ENCODE results near the gene ASS1.

Gene ASS1

DNA sequence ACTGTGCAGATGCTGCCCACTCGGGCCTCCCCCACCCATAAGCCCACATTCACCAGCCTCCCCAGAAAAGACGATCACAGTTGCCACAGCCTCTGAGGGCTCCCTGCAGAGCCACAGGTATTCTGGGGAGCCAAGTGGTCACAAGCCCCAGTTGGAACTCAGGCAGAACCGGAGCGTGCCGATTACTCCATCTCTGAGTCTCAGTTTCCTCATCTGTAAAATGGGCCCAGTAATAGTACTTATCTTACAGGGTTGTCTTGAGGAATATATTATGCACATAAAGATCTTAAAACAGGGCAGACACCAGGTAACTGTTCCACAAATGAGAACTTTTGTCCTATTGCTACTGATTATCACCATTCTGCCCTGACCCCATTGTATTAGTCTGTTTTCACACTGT, 77.0 kb downstream of the ASS1 start:
- no peaks in the 10 kb centered on the region for H3K27me3 ChIP-seq
- no peaks in the 10 kb centered on the region for H3K9me3 ChIP-seq
- H3K4me3 ChIP-seq (ENCODE audit: low read depth in 1 of 2, low read length in 1 of 2): no peak overlapping the region
- TF ChIP-seq, protein P1, sequence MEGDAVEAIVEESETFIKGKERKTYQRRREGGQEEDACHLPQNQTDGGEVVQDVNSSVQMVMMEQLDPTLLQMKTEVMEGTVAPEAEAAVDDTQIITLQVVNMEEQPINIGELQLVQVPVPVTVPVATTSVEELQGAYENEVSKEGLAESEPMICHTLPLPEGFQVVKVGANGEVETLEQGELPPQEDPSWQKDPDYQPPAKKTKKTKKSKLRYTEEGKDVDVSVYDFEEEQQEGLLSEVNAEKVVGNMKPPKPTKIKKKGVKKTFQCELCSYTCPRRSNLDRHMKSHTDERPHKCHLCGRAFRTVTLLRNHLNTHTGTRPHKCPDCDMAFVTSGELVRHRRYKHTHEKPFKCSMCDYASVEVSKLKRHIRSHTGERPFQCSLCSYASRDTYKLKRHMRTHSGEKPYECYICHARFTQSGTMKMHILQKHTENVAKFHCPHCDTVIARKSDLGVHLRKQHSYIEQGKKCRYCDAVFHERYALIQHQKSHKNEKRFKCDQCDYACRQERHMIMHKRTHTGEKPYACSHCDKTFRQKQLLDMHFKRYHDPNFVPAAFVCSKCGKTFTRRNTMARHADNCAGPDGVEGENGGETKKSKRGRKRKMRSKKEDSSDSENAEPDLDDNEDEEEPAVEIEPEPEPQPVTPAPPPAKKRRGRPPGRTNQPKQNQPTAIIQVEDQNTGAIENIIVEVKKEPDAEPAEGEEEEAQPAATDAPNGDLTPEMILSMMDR (IDR thresholded peaks at IDR 0.05): no peak
- no peaks in the 10 kb centered on the region for H3K4me1 ChIP-seq (ENCODE audit: control insufficient read depth in 1 of 2, insufficient read depth in 1 of 2, low read depth in 1 of 2, low read length in 1 of 2)
- no peak overlapping the region for H3K27ac ChIP-seq
- no peaks in the 10 kb centered on the region for H3K36me3 ChIP-seq

DNA sequence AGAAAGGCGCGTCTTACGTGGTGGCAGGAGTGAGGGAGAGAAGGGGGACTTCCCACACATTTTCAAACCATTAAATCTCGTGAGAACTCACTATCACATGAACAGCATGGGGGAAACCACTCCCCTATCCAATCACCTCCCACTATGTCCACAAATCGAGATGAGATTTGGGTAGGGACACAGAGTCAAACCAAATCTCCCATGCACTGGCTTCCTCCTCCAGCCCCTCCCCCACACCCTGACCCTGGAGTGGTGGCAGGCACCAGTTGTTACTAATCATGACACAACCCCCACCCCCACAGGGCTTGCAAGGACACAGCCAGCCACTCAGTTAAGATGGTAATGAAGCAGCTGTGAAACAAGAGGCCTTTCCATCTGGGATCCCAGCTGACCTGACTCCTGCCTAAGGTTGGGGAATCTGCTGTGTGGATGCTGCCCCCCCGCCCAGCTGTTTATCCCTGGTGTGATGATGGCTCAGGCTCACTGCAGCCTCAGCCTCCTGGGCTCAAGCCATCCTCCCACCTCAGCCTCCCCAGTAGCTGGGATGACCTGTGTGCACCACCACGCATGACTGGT, 77.6 kb downstream of the ASS1 start:
- TF ChIP-seq, protein P1 (IDR thresholded peaks at IDR 0.05): no peak
- Histone ChIP-seq H3K4me1 (ENCODE audit: control insufficient read depth in 1 of 2, insufficient read depth in 1 of 2, low read depth in 1 of 2, low read length in 1 of 2) (no peaks in the 10 kb centered on the region), H3K36me3 (no peaks in the 10 kb centered on the region)

GRCh38 chr9:130523921-130524320, 79.2 kb downstream of the ASS1 start:
- H3K36me3 ChIP-seq: no peaks in the 10 kb centered on the region
- H3K9me3 ChIP-seq: no peaks in the 10 kb centered on the region
- no peak overlapping the region for H3K27ac ChIP-seq
- peaks cover 6% of the 10 kb centered on the region for H3K27me3 ChIP-seq
- no peaks in the 10 kb centered on the region for H3K4me1 ChIP-seq (ENCODE audit: control insufficient read depth in 1 of 2, insufficient read depth in 1 of 2, low read depth in 1 of 2, low read length in 1 of 2)
- no peak overlapping the region for H3K4me3 ChIP-seq (ENCODE audit: low read depth in 1 of 2, low read length in 1 of 2)
- TF ChIP-seq, protein P1 (IDR thresholded peaks at IDR 0.05): no peak

More for the DNA sequence above, 77.6 kb downstream of the ASS1 start:
- Histone ChIP-seq H3K9me3 (no peaks in the 10 kb centered on the region), H3K27me3 (no peaks in the 10 kb centered on the region), H3K27ac (no peak overlapping the region), H3K4me3 (ENCODE audit: low read depth in 1 of 2, low read length in 1 of 2) (no peak overlapping the region)

- TF ChIP-seq, protein P1 (IDR thresholded peaks at IDR 0.05): no peak
- no peaks in the 10 kb centered on the region for H3K9me3 ChIP-seq
- no peaks in the 10 kb centered on the region for H3K4me1 ChIP-seq (ENCODE audit: control insufficient read depth in 1 of 2, insufficient read depth in 1 of 2, low read depth in 1 of 2, low read length in 1 of 2)
- H3K4me3 ChIP-seq (ENCODE audit: low read depth in 1 of 2, low read length in 1 of 2): no peak overlapping the region
- peaks cover 20% of the 10 kb centered on the region for H3K27me3 ChIP-seq
- H3K27ac ChIP-seq: no peak overlapping the region
- no peaks in the 10 kb centered on the region for H3K36me3 ChIP-seq
Measured at GRCh38 chr9:130526193-130526853, 81.6 kb downstream of the ASS1 start.

DNA sequence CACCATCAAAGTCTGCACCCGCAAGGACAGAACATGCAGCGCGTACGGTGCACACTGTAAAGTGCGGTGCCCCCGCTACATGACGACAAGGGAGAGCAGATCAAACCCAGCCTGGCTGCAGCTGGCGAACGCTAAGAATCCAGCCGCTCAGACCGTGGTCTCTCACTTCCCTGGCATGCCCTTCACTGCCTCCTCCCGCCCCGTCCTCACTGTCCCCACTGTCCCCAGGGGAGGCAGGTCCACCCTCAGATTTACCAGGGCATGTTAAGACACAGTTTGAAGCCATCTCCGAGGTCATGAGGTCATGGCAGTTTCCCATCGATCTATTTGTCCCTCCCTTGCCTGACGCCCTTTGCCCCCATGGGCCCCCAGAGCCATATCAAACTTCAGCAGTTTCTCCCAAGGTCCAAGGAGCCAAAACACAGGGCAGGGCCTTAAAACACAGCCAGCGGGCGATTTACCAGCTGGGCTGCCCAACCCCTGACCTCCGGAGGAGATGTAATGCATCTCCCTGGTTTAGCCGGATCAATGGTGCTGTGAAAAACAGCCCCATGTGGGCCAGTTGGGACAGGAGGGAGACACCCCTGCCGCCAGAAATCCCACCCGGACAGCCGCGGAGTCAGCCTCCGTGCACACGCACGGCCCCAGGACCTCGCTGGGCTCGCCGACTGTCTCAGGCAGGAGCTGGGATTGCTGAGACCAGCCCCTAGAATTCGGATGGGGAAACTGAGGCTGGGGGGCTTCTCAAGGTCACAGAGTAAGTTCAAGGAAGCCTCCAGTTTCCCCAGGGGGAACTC, 82.3 kb downstream of the ASS1 start:
- Histone ChIP-seq H3K27me3 (peaks cover 20% of the 10 kb centered on the region), H3K27ac (no peak overlapping the region), H3K36me3 (no peaks in the 10 kb centered on the region), H3K4me1 (ENCODE audit: control insufficient read depth in 1 of 2, insufficient read depth in 1 of 2, low read depth in 1 of 2, low read length in 1 of 2) (no peaks in the 10 kb centered on the region), H3K4me3 (ENCODE audit: low read depth in 1 of 2, low read length in 1 of 2) (no peak overlapping the region), H3K9me3 (no peaks in the 10 kb centered on the region)
- TF ChIP-seq, protein P1 (IDR thresholded peaks at IDR 0.05): no peak
